ENCODE measurements around the gene NOL11.

DNA sequence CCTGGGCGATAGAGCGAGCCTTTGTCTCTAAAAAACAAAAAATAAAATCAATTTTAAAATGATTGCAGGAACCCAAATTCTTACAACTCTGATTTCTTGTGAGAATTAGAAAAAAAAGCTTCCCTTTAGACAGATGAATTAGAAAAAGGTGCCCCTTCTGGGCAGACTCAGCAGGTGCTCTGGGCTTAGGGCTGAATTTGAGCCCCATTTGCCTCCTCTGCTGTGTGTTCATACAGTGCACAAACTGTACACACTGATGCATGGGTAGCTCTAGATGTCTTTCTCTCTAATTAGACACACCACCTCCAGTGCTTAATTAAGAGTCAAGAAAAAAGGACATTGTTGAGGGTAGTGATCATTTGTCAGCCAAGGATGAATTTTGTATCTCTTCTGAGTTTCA is 38.5 kb upstream of the NOL11 start:
- TF ChIP-seq, protein P1, sequence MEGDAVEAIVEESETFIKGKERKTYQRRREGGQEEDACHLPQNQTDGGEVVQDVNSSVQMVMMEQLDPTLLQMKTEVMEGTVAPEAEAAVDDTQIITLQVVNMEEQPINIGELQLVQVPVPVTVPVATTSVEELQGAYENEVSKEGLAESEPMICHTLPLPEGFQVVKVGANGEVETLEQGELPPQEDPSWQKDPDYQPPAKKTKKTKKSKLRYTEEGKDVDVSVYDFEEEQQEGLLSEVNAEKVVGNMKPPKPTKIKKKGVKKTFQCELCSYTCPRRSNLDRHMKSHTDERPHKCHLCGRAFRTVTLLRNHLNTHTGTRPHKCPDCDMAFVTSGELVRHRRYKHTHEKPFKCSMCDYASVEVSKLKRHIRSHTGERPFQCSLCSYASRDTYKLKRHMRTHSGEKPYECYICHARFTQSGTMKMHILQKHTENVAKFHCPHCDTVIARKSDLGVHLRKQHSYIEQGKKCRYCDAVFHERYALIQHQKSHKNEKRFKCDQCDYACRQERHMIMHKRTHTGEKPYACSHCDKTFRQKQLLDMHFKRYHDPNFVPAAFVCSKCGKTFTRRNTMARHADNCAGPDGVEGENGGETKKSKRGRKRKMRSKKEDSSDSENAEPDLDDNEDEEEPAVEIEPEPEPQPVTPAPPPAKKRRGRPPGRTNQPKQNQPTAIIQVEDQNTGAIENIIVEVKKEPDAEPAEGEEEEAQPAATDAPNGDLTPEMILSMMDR (conservative IDR thresholded peaks at IDR 0.05; ENCODE audit: low read length): no peak
- no peak for TF ChIP-seq EZH2phosphoT487 (IDR thresholded peaks at IDR 0.05; ENCODE audit: borderline replicate concordance)

All from Loucy (cell line).